GM23338 (cell line): ENCODE measurements around the gene ZXDC. TPM values are rescaled to one million over a fixed set of nuclear protein-coding genes. Genes with fewer than 3 reads are reported as not detected.

Experiments
- ATAC-seq: fragments of 200-7000 bp; cut with Tn5 transposase; 3 replicates; pipeline ENCODE4 v1.9.1; 2020
- DNase-seq: peaks from one replicate; pipeline ENCODE4 v3.0.0-alpha.2; 2015; ENCODE audit warnings: low spot score
- H2AFZ ChIP-seq: fragments of 200-600 bp; sonication (generic); 2 replicates; pipeline ENCODE4 v1.8.0; 2016; ENCODE audit warnings: antibody characterized with exemption, mild to moderate bottlenecking, moderate library complexity
- H3F3A ChIP-seq: fragments of 200-600 bp; sonication (generic); replicated peaks from 2 replicates; pipeline ENCODE4 v1.8.0; 2017; ENCODE audit warnings: antibody characterized with exemption, mixed run types, low read depth
- H3K27ac ChIP-seq: fragments of 200-600 bp; sonication (generic); 2 replicates; pipeline ENCODE4 v1.6.1; 2016; ENCODE audit warnings: low read depth
- H3K27me3 ChIP-seq: fragments of 200-600 bp; sonication (generic); 2 replicates; pipeline ENCODE4 v1.8.0; 2016; ENCODE audit warnings: mild to moderate bottlenecking, mixed run types, moderate library complexity; ENCODE audit not compliant: insufficient read depth
- H3K36me3 ChIP-seq: fragments of 200-600 bp; sonication (generic); 2 replicates; pipeline ENCODE4 v1.8.0; 2016; ENCODE audit warnings: mild to moderate bottlenecking; ENCODE audit not compliant: insufficient read depth
- H3K4me1 ChIP-seq: fragments of 200-600 bp; sonication (generic); 2 replicates; pipeline ENCODE4 v1.8.0; 2016; ENCODE audit warnings: mild to moderate bottlenecking, moderate library complexity; ENCODE audit not compliant: insufficient read depth
- H3K4me2 ChIP-seq: fragments of 200-600 bp; sonication (generic); 2 replicates; pipeline ENCODE4 v1.7.1; 2017; ENCODE audit warnings: mixed run types
- H3K4me3 ChIP-seq: fragments of 200-600 bp; sonication (generic); 2 replicates; pipeline ENCODE4 v1.6.1; 2016; ENCODE audit warnings: mixed run types
- H3K79me2 ChIP-seq: fragments of 200-600 bp; sonication (generic); replicated peaks from 2 replicates; pipeline ENCODE4 v1.8.0; 2017; ENCODE audit warnings: mild to moderate bottlenecking; ENCODE audit not compliant: insufficient read depth
- H3K9me2 ChIP-seq: fragments of 200-600 bp; sonication (generic); 2 replicates; pipeline ENCODE4 v1.8.0; 2017; ENCODE audit not compliant: insufficient read depth
- H4K20me1 ChIP-seq: fragments of 200-600 bp; sonication (generic); replicated peaks from 2 replicates; pipeline ENCODE4 v1.8.0; 2017; ENCODE audit warnings: mild to moderate bottlenecking; ENCODE audit not compliant: insufficient read depth
- H3K27ac Mint-ChIP-seq: 2 replicates; pipeline ENCODE4 v1.8.0; 2020; ENCODE audit warnings: inconsistent platforms, mild to moderate bottlenecking, moderate library complexity, mixed read lengths
- H3K27me3 Mint-ChIP-seq: 3 replicates; pipeline ENCODE4 v1.8.0; 2022; ENCODE audit warnings: low read depth, mild to moderate bottlenecking, moderate library complexity, mixed read lengths, inconsistent platforms; ENCODE audit not compliant: insufficient read depth, poor library complexity
- H3K36me3 Mint-ChIP-seq: 3 replicates; pipeline ENCODE4 v1.8.0; 2021; ENCODE audit warnings: low read depth, mild to moderate bottlenecking, inconsistent platforms, moderate library complexity, mixed read lengths
- H3K4me1 Mint-ChIP-seq: 3 replicates; pipeline ENCODE4 v1.8.0; 2020; ENCODE audit warnings: mild to moderate bottlenecking, inconsistent platforms, mixed read lengths
- H3K4me3 Mint-ChIP-seq: 3 replicates; pipeline ENCODE4 v1.8.0; 2021; ENCODE audit warnings: moderate library complexity, mild to moderate bottlenecking, inconsistent platforms, mixed read lengths
- H3K9me3 Mint-ChIP-seq: 3 replicates; pipeline ENCODE4 v1.8.0; 2020; ENCODE audit warnings: moderate library complexity, mild to moderate bottlenecking, inconsistent platforms, mixed read lengths
- EZH2 ChIP-seq: fragments of 200-600 bp; sonication (generic); IDR thresholded peaks from one replicate; pipeline ENCODE4 v1.8.0; 2017; ENCODE audit warnings: antibody characterized with exemption, mild to moderate bottlenecking, low read depth; ENCODE audit not compliant: unreplicated experiment
- EZH2phosphoT487 ChIP-seq: fragments of 200-600 bp; sonication (generic); IDR thresholded peaks from one replicate; pipeline ENCODE4 v1.8.1; 2018; ENCODE audit warnings: antibody characterized with exemption; ENCODE audit not compliant: unreplicated experiment
- JUNB ChIP-seq: IDR thresholded peaks from one replicate; pipeline ENCODE4 v1.6.1; 2016; ENCODE audit warnings: antibody characterized with exemption; ENCODE audit not compliant: unreplicated experiment
- NANOG ChIP-seq: IDR thresholded peaks from 2 replicates; pipeline ENCODE4 v1.6.1; 2016; ENCODE audit warnings: antibody characterized with exemption, borderline replicate concordance
- POLR2AphosphoS5 ChIP-seq: IDR thresholded peaks from 2 replicates; pipeline ENCODE4 v1.6.1; 2016; ENCODE audit warnings: antibody characterized with exemption, low read depth
- STAT1 ChIP-seq: IDR thresholded peaks from one replicate; pipeline ENCODE4 v1.6.1; 2016; ENCODE audit warnings: antibody characterized with exemption; ENCODE audit not compliant: unreplicated experiment
- polyA plus RNA-seq: library from polyadenylated mRNA; unstranded; fragments of >200 nt; fragmentation: Nextera tagmentation; extraction: Ambion mirVana; gene quantifications from 2 replicates; pipeline ENCODE4 v1.2.1, GENCODE V29; 2016
- total RNA-seq: library from RNA; depleted of rRNA; stranded (reverse); fragments of >200 nt; shearing (Covaris generic); gene quantifications from 2 replicates; pipeline ENCODE4 v1.2.3, GENCODE V29; 2014
- TF ChIP-seq, protein P1 (sequence below), 2 experiments: fragments of 200-600 bp in 1 of 2; sonication (generic) in 1 of 2; conservative IDR thresholded peaks; 2 replicates each; pipeline versions ENCODE4 v1.5.1 to v1.6.1; 2016 to 2017; ENCODE audit warnings: antibody characterized with exemption in 2 of 2, low read depth in 2 of 2, mild to moderate bottlenecking in 2 of 2, moderate library complexity in 1 of 2
- TF ChIP-seq, protein P2 (sequence below): fragments of 250-450 bp; sonication (Bioruptor Pico); IDR thresholded peaks from 2 replicates; pipeline ENCODE4 v1.5.0; 2020; ENCODE audit warnings: mild to moderate bottlenecking, moderate library complexity
- TF ChIP-seq, protein P3 (sequence below): IDR thresholded peaks from one replicate; pipeline ENCODE4 v1.6.1; 2018; ENCODE audit warnings: antibody characterized with exemption; ENCODE audit not compliant: unreplicated experiment

Gene ZXDC
- total and polyA plus RNA-seq, 2 experiments from 2014 or later, result 5.7 to 45.1 TPM

DNA sequence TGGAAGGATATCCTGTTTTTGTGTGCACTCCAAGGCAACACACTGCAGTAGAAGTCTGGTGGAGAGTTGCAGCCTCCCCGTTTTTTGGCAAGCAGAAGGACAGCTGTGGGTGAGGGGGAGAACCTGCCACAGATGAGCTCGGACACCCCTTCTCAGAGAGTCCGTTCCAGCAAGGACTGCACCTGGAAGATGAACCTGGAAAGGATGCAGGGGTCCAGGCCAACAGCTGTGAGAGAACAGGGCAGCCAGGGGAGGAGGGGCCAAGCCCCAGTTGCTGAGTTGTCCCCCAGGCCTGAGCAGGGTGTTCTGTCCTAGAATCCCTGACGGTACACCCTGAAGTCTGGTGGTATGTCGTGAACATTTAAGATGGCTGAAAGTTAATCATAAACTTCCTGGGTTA is 30.2 kb downstream of the ZXDC start:
- no peaks in the 10 kb centered on the region for H3K9me2 ChIP-seq
- Mint-ChIP-seq H3K27ac (no peak overlapping the region), H3K27me3 (no peaks in the 10 kb centered on the region), H3K4me3 (no peak overlapping the region), H3K4me1 (peaks cover 33% of the 10 kb centered on the region), H3K9me3 (no peaks in the 10 kb centered on the region), H3K36me3 (no peaks in the 10 kb centered on the region; the same call in 2 of the 3 replicates)
- H3K36me3 ChIP-seq, result no peaks in the 10 kb centered on the region
- no peak for ATAC-seq
- no peak overlapping the region for H2AFZ ChIP-seq
- no peak for DNase-seq
- H3F3A ChIP-seq, result no peaks in the 10 kb centered on the region
- H3K4me2 ChIP-seq, result no peak overlapping the region
- H4K20me1 ChIP-seq, result no peaks in the 10 kb centered on the region; the same call in 1 of the 2 replicates
- peaks cover 7% of the 10 kb centered on the region; the same call in 1 of the 2 replicates for H3K4me1 ChIP-seq
- no peaks in the 10 kb centered on the region for H3K79me2 ChIP-seq
- no peak overlapping the region for H3K27ac ChIP-seq
- H3K4me3 ChIP-seq, result no peak overlapping the region
- H3K27me3 ChIP-seq, result no peaks in the 10 kb centered on the region
- TF ChIP-seq, protein P1, sequence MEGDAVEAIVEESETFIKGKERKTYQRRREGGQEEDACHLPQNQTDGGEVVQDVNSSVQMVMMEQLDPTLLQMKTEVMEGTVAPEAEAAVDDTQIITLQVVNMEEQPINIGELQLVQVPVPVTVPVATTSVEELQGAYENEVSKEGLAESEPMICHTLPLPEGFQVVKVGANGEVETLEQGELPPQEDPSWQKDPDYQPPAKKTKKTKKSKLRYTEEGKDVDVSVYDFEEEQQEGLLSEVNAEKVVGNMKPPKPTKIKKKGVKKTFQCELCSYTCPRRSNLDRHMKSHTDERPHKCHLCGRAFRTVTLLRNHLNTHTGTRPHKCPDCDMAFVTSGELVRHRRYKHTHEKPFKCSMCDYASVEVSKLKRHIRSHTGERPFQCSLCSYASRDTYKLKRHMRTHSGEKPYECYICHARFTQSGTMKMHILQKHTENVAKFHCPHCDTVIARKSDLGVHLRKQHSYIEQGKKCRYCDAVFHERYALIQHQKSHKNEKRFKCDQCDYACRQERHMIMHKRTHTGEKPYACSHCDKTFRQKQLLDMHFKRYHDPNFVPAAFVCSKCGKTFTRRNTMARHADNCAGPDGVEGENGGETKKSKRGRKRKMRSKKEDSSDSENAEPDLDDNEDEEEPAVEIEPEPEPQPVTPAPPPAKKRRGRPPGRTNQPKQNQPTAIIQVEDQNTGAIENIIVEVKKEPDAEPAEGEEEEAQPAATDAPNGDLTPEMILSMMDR (conservative IDR thresholded peaks at IDR 0.05; ENCODE audit: low read depth in 2 of 2), result no peak
- TF ChIP-seq, protein P2, sequence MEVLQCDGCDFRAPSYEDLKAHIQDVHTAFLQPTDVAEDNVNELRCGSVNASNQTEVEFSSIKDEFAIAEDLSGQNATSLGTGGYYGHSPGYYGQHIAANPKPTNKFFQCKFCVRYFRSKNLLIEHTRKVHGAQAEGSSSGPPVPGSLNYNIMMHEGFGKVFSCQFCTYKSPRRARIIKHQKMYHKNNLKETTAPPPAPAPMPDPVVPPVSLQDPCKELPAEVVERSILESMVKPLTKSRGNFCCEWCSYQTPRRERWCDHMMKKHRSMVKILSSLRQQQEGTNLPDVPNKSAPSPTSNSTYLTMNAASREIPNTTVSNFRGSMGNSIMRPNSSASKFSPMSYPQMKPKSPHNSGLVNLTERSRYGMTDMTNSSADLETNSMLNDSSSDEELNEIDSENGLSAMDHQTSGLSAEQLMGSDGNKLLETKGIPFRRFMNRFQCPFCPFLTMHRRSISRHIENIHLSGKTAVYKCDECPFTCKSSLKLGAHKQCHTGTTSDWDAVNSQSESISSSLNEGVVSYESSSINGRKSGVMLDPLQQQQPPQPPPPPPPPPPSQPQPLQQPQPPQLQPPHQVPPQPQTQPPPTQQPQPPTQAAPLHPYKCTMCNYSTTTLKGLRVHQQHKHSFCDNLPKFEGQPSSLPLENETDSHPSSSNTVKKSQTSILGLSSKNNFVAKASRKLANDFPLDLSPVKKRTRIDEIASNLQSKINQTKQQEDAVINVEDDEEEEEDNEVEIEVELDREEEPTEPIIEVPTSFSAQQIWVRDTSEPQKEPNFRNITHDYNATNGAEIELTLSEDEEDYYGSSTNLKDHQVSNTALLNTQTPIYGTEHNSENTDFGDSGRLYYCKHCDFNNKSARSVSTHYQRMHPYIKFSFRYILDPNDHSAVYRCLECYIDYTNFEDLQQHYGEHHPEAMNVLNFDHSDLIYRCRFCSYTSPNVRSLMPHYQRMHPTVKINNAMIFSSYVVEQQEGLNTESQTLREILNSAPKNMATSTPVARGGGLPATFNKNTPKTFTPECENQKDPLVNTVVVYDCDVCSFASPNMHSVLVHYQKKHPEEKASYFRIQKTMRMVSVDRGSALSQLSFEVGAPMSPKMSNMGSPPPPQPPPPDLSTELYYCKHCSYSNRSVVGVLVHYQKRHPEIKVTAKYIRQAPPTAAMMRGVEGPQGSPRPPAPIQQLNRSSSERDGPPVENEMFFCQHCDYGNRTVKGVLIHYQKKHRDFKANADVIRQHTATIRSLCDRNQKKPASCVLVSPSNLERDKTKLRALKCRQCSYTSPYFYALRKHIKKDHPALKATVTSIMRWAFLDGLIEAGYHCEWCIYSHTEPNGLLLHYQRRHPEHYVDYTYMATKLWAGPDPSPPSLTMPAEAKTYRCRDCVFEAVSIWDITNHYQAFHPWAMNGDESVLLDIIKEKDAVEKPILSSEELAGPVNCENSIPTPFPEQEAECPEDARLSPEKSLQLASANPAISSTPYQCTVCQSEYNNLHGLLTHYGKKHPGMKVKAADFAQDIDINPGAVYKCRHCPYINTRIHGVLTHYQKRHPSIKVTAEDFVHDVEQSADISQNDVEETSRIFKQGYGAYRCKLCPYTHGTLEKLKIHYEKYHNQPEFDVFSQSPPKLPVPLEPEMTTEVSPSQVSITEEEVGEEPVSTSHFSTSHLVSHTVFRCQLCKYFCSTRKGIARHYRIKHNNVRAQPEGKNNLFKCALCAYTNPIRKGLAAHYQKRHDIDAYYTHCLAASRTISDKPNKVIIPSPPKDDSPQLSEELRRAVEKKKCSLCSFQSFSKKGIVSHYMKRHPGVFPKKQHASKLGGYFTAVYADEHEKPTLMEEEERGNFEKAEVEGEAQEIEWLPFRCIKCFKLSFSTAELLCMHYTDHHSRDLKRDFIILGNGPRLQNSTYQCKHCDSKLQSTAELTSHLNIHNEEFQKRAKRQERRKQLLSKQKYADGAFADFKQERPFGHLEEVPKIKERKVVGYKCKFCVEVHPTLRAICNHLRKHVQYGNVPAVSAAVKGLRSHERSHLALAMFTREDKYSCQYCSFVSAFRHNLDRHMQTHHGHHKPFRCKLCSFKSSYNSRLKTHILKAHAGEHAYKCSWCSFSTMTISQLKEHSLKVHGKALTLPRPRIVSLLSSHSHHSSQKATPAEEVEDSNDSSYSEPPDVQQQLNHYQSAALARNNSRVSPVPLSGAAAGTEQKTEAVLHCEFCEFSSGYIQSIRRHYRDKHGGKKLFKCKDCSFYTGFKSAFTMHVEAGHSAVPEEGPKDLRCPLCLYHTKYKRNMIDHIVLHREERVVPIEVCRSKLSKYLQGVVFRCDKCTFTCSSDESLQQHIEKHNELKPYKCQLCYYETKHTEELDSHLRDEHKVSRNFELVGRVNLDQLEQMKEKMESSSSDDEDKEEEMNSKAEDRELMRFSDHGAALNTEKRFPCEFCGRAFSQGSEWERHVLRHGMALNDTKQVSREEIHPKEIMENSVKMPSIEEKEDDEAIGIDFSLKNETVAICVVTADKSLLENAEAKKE, result no peak
- TF ChIP-seq, protein P3, sequence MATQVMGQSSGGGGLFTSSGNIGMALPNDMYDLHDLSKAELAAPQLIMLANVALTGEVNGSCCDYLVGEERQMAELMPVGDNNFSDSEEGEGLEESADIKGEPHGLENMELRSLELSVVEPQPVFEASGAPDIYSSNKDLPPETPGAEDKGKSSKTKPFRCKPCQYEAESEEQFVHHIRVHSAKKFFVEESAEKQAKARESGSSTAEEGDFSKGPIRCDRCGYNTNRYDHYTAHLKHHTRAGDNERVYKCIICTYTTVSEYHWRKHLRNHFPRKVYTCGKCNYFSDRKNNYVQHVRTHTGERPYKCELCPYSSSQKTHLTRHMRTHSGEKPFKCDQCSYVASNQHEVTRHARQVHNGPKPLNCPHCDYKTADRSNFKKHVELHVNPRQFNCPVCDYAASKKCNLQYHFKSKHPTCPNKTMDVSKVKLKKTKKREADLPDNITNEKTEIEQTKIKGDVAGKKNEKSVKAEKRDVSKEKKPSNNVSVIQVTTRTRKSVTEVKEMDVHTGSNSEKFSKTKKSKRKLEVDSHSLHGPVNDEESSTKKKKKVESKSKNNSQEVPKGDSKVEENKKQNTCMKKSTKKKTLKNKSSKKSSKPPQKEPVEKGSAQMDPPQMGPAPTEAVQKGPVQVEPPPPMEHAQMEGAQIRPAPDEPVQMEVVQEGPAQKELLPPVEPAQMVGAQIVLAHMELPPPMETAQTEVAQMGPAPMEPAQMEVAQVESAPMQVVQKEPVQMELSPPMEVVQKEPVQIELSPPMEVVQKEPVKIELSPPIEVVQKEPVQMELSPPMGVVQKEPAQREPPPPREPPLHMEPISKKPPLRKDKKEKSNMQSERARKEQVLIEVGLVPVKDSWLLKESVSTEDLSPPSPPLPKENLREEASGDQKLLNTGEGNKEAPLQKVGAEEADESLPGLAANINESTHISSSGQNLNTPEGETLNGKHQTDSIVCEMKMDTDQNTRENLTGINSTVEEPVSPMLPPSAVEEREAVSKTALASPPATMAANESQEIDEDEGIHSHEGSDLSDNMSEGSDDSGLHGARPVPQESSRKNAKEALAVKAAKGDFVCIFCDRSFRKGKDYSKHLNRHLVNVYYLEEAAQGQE, result no peak
- TF ChIP-seq EZH2, result no peak
- TF ChIP-seq STAT1, result no peak
- no peak for TF ChIP-seq JUNB
- no peak for TF ChIP-seq POLR2AphosphoS5
- no peak for TF ChIP-seq NANOG
- no peak for TF ChIP-seq EZH2phosphoT487
